ENCODE results near the gene SLMAP. TPM values are rescaled to one million over a fixed set of nuclear protein-coding genes. Genes with fewer than 3 reads are reported as not detected.

SLMAP gene
- total and polyA plus RNA-seq, 2 of the 13 experiments (the other 11 are each of a cell fraction or from before 2014, with no cell fraction given): 24.0 to 48.3 TPM

- TF ChIP-seq NR2F1 (CRISPR knock-in tag; IDR thresholded peaks at IDR 0.05): no peak
- peak; percentile 14; the same call in 1 of the 2 replicates for TF ChIP-seq MAFF (IDR thresholded peaks at IDR 0.05; ENCODE audit: low read depth, low read length)
- no peak for TF ChIP-seq ZSCAN20 (CRISPR knock-in tag; IDR thresholded peaks at IDR 0.05; ENCODE audit: borderline replicate concordance)
- no peak for TF ChIP-seq NPAS2 (CRISPR knock-in tag; IDR thresholded peaks at IDR 0.05; ENCODE audit: borderline replicate concordance)
- TF ChIP-seq ARID3A (IDR thresholded peaks at IDR 0.05; ENCODE audit: low read depth, low read length): 0 out of 2 replicates have a peak, but pooled peaks have one; percentile 16
- TF ChIP-seq FOSL2 (CRISPR knock-in tag; IDR thresholded peaks at IDR 0.05): peak; percentile 79
- no peak for TF ChIP-seq RBAK (CRISPR knock-in tag; IDR thresholded peaks at IDR 0.05)
- no peak for TF ChIP-seq ZFYVE20 (CRISPR knock-in tag; IDR thresholded peaks at IDR 0.05; ENCODE audit: borderline replicate concordance, low read depth)
- TF ChIP-seq ZNF274 (CRISPR knock-in tag; IDR thresholded peaks at IDR 0.05): no peak
- no peak for TF ChIP-seq TCF12 (IDR thresholded peaks at IDR 0.05)
- no peak for TF ChIP-seq TCF12 (CRISPR knock-in tag; IDR thresholded peaks at IDR 0.05)
- TF ChIP-seq BRD4 (CRISPR knock-in tag; IDR thresholded peaks at IDR 0.05): no peak
These were observed 221.7 kb downstream of the SLMAP start (continued) for GRCh38 chr3:57977818-57978235.

DNA sequence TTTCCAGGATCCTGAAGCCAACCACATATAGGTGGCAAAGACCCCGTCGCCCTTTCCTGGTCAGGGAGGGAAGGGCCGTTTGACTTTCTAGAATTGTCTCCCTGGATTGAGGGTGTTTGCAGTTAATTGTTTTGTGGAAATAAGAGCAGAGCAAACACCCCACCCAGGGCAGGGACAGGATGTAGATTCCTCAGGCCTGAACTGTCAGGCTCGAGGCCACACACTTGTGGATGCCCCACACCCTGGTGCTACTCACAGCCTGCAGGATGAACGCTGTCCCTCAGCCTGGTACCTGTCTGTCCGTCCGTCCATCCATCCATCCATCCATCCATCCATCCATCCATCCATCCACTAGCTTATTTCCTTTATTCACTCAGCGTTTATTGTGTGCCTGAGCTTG lies 222.2 kb downstream of the SLMAP start:
- in situ Hi-C loops (cut with HindIII; ENCODE audit: extremely low pct_ligation_motif_present, low pct_unique_long_range_greater_than_20kb) (no loop called here), intact Hi-C loops (cut with micrococcal nuclease; ENCODE audit: unreplicated experiment) (loop anchor here (10.0 kb wide), 1 partner anchor 954 kb away; no protein-coding TSS in a partner anchor)
- POLR2A ChIA-PET: no interaction called here
- FAIRE-seq: no peak
- no peaks in the 10 kb centered on the region for H3K36me3 ChIP-seq (replicated peaks in 1 of 2; ENCODE audit: control insufficient read depth in 1 of 2, insufficient read depth in 2 of 2, low read length in 2 of 2)
- no peaks in the 10 kb centered on the region for H3K27me3 ChIP-seq (ENCODE audit: control insufficient read depth in 1 of 2, insufficient read depth in 2 of 2, low read length in 2 of 2)
- H3K4me2 ChIP-seq (ENCODE audit: low read depth, low read length): peak overlapping the region; percentile 59
- H3K4me1 ChIP-seq (ENCODE audit: insufficient read depth, low read length): peaks cover 74% of the 10 kb centered on the region
- no peak overlapping the region for H3K27ac ChIP-seq (ENCODE audit: extremely low read length, insufficient read depth, low read length)
- WGBS (ENCODE audit: low lambda C conversion rate): 16% methylated on average over 8 of the region's 8 CpGs
- no peaks in the 10 kb centered on the region for H3K9me3 ChIP-seq (ENCODE audit: low read length)
- TF ChIP-seq USF2 (IDR thresholded peaks at IDR 0.05; ENCODE audit: low read depth, low read length) (no peak), USF2 (CRISPR knock-in tag; IDR thresholded peaks at IDR 0.05; ENCODE audit: borderline replicate concordance) (no peak), SIX1 (CRISPR knock-in tag; IDR thresholded peaks at IDR 0.05; ENCODE audit: borderline replicate concordance) (no peak), ZNF687 (CRISPR knock-in tag; IDR thresholded peaks at IDR 0.05) (peak; percentile 17; the same call in 1 of the 2 replicates)
- H3K4me3 ChIP-seq (replicated peaks in 1 of 3; ENCODE audit: insufficient read depth in 1 of 3, low read depth in 2 of 3, low read length in 3 of 3): no peak overlapping the region
- no peak for DNase-seq (ENCODE audit: low spot score)
- H2AFZ ChIP-seq (ENCODE audit: low read length): no peak overlapping the region
- no TSS peak for BruUV-seq (replicated peaks)
- H3K79me2 ChIP-seq (ENCODE audit: insufficient read depth, low read length): no peaks in the 10 kb centered on the region
- peak; percentile 34; the same call in 2 of the 3 replicates for ATAC-seq
- H3K9ac ChIP-seq (ENCODE audit: insufficient read depth, low read depth, low read length): no peak overlapping the region
- H4K20me1 ChIP-seq (ENCODE audit: insufficient read depth, low read length): no peaks in the 10 kb centered on the region
- CTCF ChIA-PET (ENCODE audit: low intra/inter-chr PET ratio, low total read pairs): no interaction called here
